Measurements from ENCODE around the gene CXCL13. TPM values are rescaled to one million over a fixed set of nuclear protein-coding genes. Genes with fewer than 3 reads are reported as not detected.

CXCL13 gene
- total and polyA plus RNA-seq, 2 of the 13 experiments (the other 11 are each of a cell fraction or from before 2014, with no cell fraction given): not detected

- no peak for TF ChIP-seq TP53 (CRISPR knock-in tag; conservative IDR thresholded peaks at IDR 0.05)
- TF ChIP-seq HNF4A (CRISPR knock-in tag; IDR thresholded peaks at IDR 0.05): no peak
- TF ChIP-seq MBNL3 (CRISPR knock-in tag; conservative IDR thresholded peaks at IDR 0.05): no peak
- TF ChIP-seq ZNF737 (CRISPR knock-in tag; IDR thresholded peaks at IDR 0.05; ENCODE audit: borderline replicate concordance): no peak
- TF ChIP-seq ZNF256 (CRISPR knock-in tag; conservative IDR thresholded peaks at IDR 0.05): no peak
- TF ChIP-seq ZKSCAN1 (IDR thresholded peaks at IDR 0.05; ENCODE audit: low read length): no peak
- TF ChIP-seq CAMTA2 (CRISPR knock-in tag; IDR thresholded peaks at IDR 0.05; ENCODE audit: borderline replicate concordance): no peak
- TF ChIP-seq KDM1A (CRISPR knock-in tag; IDR thresholded peaks at IDR 0.05): 0 out of 2 replicates have a peak, but pooled peaks have one; percentile 28
- no peak for TF ChIP-seq ZNF34 (CRISPR knock-in tag; IDR thresholded peaks at IDR 0.05; ENCODE audit: borderline replicate concordance)
- TF ChIP-seq ZNF891 (CRISPR knock-in tag; IDR thresholded peaks at IDR 0.05): no peak
- no peak for TF ChIP-seq ZNF646 (CRISPR knock-in tag; IDR thresholded peaks at IDR 0.05)
- no peak for TF ChIP-seq SIN3B (IDR thresholded peaks at IDR 0.05; ENCODE audit: low read length)
- TF ChIP-seq ZNF839 (CRISPR knock-in tag; IDR thresholded peaks at IDR 0.05; ENCODE audit: borderline replicate concordance): no peak
- TF ChIP-seq ZNF180 (CRISPR knock-in tag; IDR thresholded peaks at IDR 0.05; ENCODE audit: borderline replicate concordance, low read depth): no peak
- no peak for TF ChIP-seq BRD4 (CRISPR knock-in tag; IDR thresholded peaks at IDR 0.05)
- no peak for TF ChIP-seq HNRNPL (IDR thresholded peaks at IDR 0.05; ENCODE audit: low read depth, low read length)
- 0 out of 2 replicates have a peak, but pooled peaks have one; percentile 58 for TF ChIP-seq NFKBIZ (CRISPR knock-in tag; IDR thresholded peaks at IDR 0.05)
- no peak for TF ChIP-seq ZNF503 (CRISPR knock-in tag; IDR thresholded peaks at IDR 0.05)
- no peak for TF ChIP-seq TBL1XR1 (IDR thresholded peaks at IDR 0.05; ENCODE audit: borderline replicate concordance, low read length, partially characterized antibody)
- TF ChIP-seq NFE2L1 (CRISPR knock-in tag; IDR thresholded peaks at IDR 0.05; ENCODE audit: borderline replicate concordance): no peak
- no peak for TF ChIP-seq RFX1 (IDR thresholded peaks at IDR 0.05)
- TF ChIP-seq E2F1 (CRISPR knock-in tag; IDR thresholded peaks at IDR 0.05): no peak
- TF ChIP-seq PREB (CRISPR knock-in tag; IDR thresholded peaks at IDR 0.05): no peak
Observed at GRCh38 chr4:77636902-77637301, 31.3 kb downstream of the CXCL13 start (continued).
